Loucy (cell line): ENCODE results near the gene STAC.

Experiments used
- EZH2phosphoT487 ChIP-seq: fragments of 200-600 bp; IDR thresholded peaks from 2 replicates; pipeline ENCODE4 v1.6.1; 2018; ENCODE audit warnings: antibody characterized with exemption, mild to moderate bottlenecking, moderate library complexity, borderline replicate concordance
- TF ChIP-seq, protein P1 (sequence below): fragments of 200-600 bp; sonication (generic); conservative IDR thresholded peaks from 2 replicates; pipeline ENCODE4 v1.5.1; 2014; ENCODE audit warnings: mild to moderate bottlenecking, antibody characterized with exemption, low read length

DNA sequence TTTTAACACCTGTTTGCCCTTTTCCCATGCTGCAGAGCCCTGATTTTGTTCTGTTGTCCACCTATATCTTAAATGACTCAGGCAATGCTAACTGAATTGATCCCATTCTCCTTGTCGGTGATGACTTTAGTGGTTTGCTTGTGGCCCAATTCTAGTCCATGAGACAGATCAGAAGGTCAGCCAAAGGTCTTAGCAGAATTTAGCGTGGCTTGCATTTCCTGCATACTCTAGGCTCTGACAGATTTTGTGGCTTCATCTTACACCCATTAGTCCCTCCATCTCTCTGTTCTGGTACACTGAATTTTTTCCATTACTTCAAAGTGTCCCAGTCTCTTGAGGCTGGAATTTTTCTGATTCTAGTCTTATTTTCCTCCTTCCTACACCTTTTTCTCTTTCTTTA is 161.9 kb downstream of the STAC start:
- TF ChIP-seq, protein P1, sequence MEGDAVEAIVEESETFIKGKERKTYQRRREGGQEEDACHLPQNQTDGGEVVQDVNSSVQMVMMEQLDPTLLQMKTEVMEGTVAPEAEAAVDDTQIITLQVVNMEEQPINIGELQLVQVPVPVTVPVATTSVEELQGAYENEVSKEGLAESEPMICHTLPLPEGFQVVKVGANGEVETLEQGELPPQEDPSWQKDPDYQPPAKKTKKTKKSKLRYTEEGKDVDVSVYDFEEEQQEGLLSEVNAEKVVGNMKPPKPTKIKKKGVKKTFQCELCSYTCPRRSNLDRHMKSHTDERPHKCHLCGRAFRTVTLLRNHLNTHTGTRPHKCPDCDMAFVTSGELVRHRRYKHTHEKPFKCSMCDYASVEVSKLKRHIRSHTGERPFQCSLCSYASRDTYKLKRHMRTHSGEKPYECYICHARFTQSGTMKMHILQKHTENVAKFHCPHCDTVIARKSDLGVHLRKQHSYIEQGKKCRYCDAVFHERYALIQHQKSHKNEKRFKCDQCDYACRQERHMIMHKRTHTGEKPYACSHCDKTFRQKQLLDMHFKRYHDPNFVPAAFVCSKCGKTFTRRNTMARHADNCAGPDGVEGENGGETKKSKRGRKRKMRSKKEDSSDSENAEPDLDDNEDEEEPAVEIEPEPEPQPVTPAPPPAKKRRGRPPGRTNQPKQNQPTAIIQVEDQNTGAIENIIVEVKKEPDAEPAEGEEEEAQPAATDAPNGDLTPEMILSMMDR = no peak
- no peak for TF ChIP-seq EZH2phosphoT487
